IPS DF 4.7 (cell line): Measurements from ENCODE around the gene TANGO6.

Source experiments
- DNase-seq: peaks from one replicate; pipeline ENCODE4 v3.0.0-alpha.2; 2013; ENCODE audit warnings: low spot score; ENCODE audit errors: extremely low read depth

The TANGO6 gene

GRCh38 chr16:68860978-68861892 lies 17.9 kb downstream of the TANGO6 start:
- DNase-seq = no peak

- DNase-seq = no peak
Measured at GRCh38 chr16:68866933-68867332, 23.6 kb downstream of the TANGO6 start.

GRCh38 chr16:68869492-68870088 lies 26.3 kb downstream of the TANGO6 start:
- no peak for DNase-seq

- DNase-seq = no peak
Measured at GRCh38 chr16:68873635-68874471, 30.5 kb downstream of the TANGO6 start.

GRCh38 chr16:68875871-68876270 lies 32.5 kb downstream of the TANGO6 start:
- no peak for DNase-seq

GRCh38 chr16:68883685-68884084 lies 40.4 kb downstream of the TANGO6 start:
- no peak for DNase-seq

GRCh38 chr16:68884401-68884800 lies 41.1 kb downstream of the TANGO6 start:
- DNase-seq = no peak

- no peak for DNase-seq
Measured at GRCh38 chr16:68884861-68885720, 41.8 kb downstream of the TANGO6 start.

GRCh38 chr16:68887107-68887506 lies 43.8 kb downstream of the TANGO6 start:
- no peak for DNase-seq

GRCh38 chr16:68889508-68890150 lies 46.3 kb downstream of the TANGO6 start:
- DNase-seq = no peak

GRCh38 chr16:68892214-68892613 lies 48.9 kb downstream of the TANGO6 start:
- no peak for DNase-seq

GRCh38 chr16:68892898-68893297 lies 49.6 kb downstream of the TANGO6 start:
- no peak for DNase-seq

- no peak for DNase-seq
Measured at GRCh38 chr16:68893710-68894705, 50.7 kb downstream of the TANGO6 start.

- DNase-seq = no peak
Measured at GRCh38 chr16:68894714-68895113, 51.4 kb downstream of the TANGO6 start.

GRCh38 chr16:68898026-68898425 lies 54.7 kb downstream of the TANGO6 start:
- DNase-seq = no peak

GRCh38 chr16:68900009-68900408 lies 56.7 kb downstream of the TANGO6 start:
- DNase-seq = no peak

- peak; percentile 79 for DNase-seq
Measured at GRCh38 chr16:68902003-68902968, 59.0 kb downstream of the TANGO6 start.

- DNase-seq = no peak
Measured at GRCh38 chr16:68902969-68903345, 59.6 kb downstream of the TANGO6 start.
